ENCODE data around the gene SKI. TPM values are rescaled to one million over a fixed set of nuclear protein-coding genes. Genes with fewer than 3 reads are reported as not detected.

Gene SKI
- total and polyA plus RNA-seq, 2 of the 8 experiments (the other 6 are each of a cell fraction or from before 2014, with no cell fraction given) = 8.3 to 87.6 TPM

DNA sequence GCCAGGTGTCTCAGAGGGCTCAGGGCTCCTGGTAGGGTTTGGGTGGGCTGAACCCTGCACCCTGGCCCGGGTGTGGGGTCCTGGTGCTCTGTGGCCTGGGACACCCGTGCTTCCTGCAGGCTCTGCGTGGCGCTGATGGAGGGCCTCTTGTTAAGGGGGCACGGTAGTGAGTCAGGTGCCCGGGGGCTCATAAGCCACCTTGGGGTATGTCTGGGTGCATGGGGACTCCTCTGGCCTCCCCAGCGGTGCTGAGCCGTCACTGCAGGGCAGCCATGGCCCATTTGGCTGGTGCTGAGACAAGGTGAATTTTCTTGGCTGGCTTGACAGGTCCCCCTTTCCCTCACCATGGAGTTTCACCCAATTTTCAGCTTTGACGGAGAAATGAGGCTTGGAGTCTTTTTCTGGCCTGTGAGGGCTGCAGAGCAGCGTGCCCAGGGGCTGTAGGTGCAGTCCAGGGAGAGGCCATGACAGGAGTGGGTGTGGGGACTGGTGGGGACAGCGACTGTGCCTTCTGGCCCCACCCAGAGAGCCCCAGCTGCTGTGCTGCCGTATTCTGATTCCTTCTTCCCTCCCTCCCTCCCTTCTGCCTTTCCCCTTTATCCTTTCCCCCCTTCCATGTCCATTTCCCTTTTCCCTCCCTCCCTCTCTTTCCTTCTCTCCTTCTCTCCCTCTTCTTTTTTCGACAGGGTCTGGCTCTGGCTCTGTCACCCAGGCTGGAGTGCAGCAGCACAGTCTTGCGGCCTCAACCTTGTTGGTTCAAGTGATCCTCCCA, 40.4 kb downstream of the SKI start:
- H3K79me1 ChIP-seq (ENCODE audit: low read depth, low read length) = peaks cover 28% of the 10 kb centered on the region
- no peak overlapping the region for H3K18ac ChIP-seq (ENCODE audit: extremely low read depth, low read length)
- H3K4me3 ChIP-seq (ENCODE audit: extremely low read depth in 1 of 4, insufficient read depth in 2 of 4, low read depth in 3 of 4, low read length in 4 of 4) = no peak overlapping the region
- H3K4me1 ChIP-seq (replicated peaks in 1 of 4; ENCODE audit: control insufficient read depth in 3 of 4, insufficient read depth in 4 of 4, low read length in 3 of 4) = peaks cover 0 to 27% (median 17%) of the 10 kb centered on the region in 4 experiments; a peak in 5 of 7 replicates
- peaks cover 31 to 59% of the 10 kb centered on the region in 2 experiments for H4K20me1 ChIP-seq (replicated peaks in 1 of 2; ENCODE audit: control insufficient read depth in 1 of 2, insufficient read depth in 2 of 2, low read length in 2 of 2)
- H3K23ac ChIP-seq (ENCODE audit: insufficient read length) = no peak overlapping the region
- H4K5ac ChIP-seq (ENCODE audit: insufficient read length, low read depth, low read length) = no peak overlapping the region
- H3K14ac ChIP-seq (ENCODE audit: insufficient read length) = no peak overlapping the region
- ChIA-PET POLR2A (ENCODE audit: partially characterized antibody) (interaction anchor here (1.6 kb wide), 1 partner anchor 23 kb away, joined by 3 read pairs; no protein-coding TSS in a partner anchor), CTCF (ENCODE audit: partially characterized antibody) (interaction anchor here (1.8 to 2.2 kb wide), 2 partner anchors 9 to 40 kb away, joined by 5 read pairs; no protein-coding TSS in a partner anchor)
- FAIRE-seq (no peak), DNase-seq (ENCODE audit: low read depth in 1 of 2, low spot score in 2 of 2) (no peak)
- no peak overlapping the region for H3K27ac ChIP-seq (ENCODE audit: low read depth, low read length)
- H4K91ac ChIP-seq (replicated peaks; ENCODE audit: insufficient read length, low read length) = no peak overlapping the region
- no peak overlapping the region for H2AK5ac ChIP-seq (ENCODE audit: low read depth, low read length)
- H3K36me3 ChIP-seq (ENCODE audit: control insufficient read depth in 2 of 4, insufficient read depth in 4 of 4, low read length in 3 of 4) = no peaks in the 10 kb centered on the region
- no peaks in the 10 kb centered on the region for H3K9me3 ChIP-seq (ENCODE audit: insufficient read depth in 2 of 2, low read depth in 1 of 2, low read length in 1 of 2)
- peak overlapping the region; percentile 57; the same call in 1 of the 2 replicates for H4K8ac ChIP-seq (ENCODE audit: extremely low read depth, insufficient read depth, low read length)
- no peak overlapping the region for H3K56ac ChIP-seq (replicated peaks; ENCODE audit: insufficient read length, low read depth, low read length)
- H3K4ac ChIP-seq (replicated peaks; ENCODE audit: insufficient read length, low read depth, low read length) = no peak overlapping the region
- no peak overlapping the region for H2BK120ac ChIP-seq (replicated peaks; ENCODE audit: low read depth, low read length)
- H2BK15ac ChIP-seq (ENCODE audit: low read length) = no peak overlapping the region
- H2AFZ ChIP-seq (ENCODE audit: low read length) = no peak overlapping the region
- no peak overlapping the region for H3K9ac ChIP-seq (replicated peaks in 1 of 4; ENCODE audit: extremely low read depth in 1 of 4, low read depth in 3 of 4, low read length in 3 of 4)
- no peak overlapping the region for H2BK12ac ChIP-seq (ENCODE audit: low read depth, low read length)
- H2BK20ac ChIP-seq (ENCODE audit: low read length) = no peak overlapping the region
- H3K27me3 ChIP-seq (replicated peaks in 1 of 4; ENCODE audit: control insufficient read depth in 3 of 4, extremely low read depth in 1 of 4, insufficient read depth in 3 of 4, low read length in 3 of 4) = no peaks in the 10 kb centered on the region
- no peak overlapping the region for H3K4me2 ChIP-seq (ENCODE audit: insufficient read depth in 1 of 2, low read depth in 2 of 2, low read length in 2 of 2)
- peaks cover 43 to 99% of the 10 kb centered on the region in 2 experiments; a peak in 3 of 4 replicates for H3K79me2 ChIP-seq (ENCODE audit: control insufficient read depth in 1 of 2, insufficient read depth in 2 of 2, low read length in 2 of 2)
- WGBS, 2 experiments (ENCODE audit: extremely low coverage in 1 of 2, insufficient coverage in 1 of 2, insufficient read length in 1 of 2, insufficient replicate concordance in 2 of 2, low coverage in 1 of 2, low lambda C conversion rate in 2 of 2, missing lambda C conversion rate in 1 of 2) = 90% methylated on average over 14 of the region's 14 CpGs; no CpG with 5 or more reads in 1 of the 2 experiments
- H2BK5ac ChIP-seq (ENCODE audit: low read depth, low read length) = peak overlapping the region; percentile 63; the same call in 1 of the 2 replicates
- no peaks in the 10 kb centered on the region for H3K23me2 ChIP-seq (ENCODE audit: low read depth, low read length)
- TF ChIP-seq, protein P1, sequence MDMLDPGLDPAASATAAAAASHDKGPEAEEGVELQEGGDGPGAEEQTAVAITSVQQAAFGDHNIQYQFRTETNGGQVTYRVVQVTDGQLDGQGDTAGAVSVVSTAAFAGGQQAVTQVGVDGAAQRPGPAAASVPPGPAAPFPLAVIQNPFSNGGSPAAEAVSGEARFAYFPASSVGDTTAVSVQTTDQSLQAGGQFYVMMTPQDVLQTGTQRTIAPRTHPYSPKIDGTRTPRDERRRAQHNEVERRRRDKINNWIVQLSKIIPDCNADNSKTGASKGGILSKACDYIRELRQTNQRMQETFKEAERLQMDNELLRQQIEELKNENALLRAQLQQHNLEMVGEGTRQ (IDR thresholded peaks at IDR 0.05; ENCODE audit: low read length) = no peak
- no peak for TF ChIP-seq RBBP5 (IDR thresholded peaks at IDR 0.05; ENCODE audit: borderline replicate concordance, low read depth, low read length)
- TF ChIP-seq KDM5A (IDR thresholded peaks at IDR 0.05; ENCODE audit: low read length) = no peak
- TF ChIP-seq NRF1 (IDR thresholded peaks at IDR 0.05; ENCODE audit: low read depth, low read length) = no peak
- TF ChIP-seq CHD2 (IDR thresholded peaks at IDR 0.05; ENCODE audit: low read length) = no peak
- no peak for TF ChIP-seq SRF (IDR thresholded peaks at IDR 0.05; ENCODE audit: low read depth, low read length)
- no peak for TF ChIP-seq BACH1 (IDR thresholded peaks at IDR 0.05; ENCODE audit: low read length)
- TF ChIP-seq SIN3A (conservative IDR thresholded peaks at IDR 0.05 in 1 of 2, IDR thresholded peaks at IDR 0.05 in 1 of 2; ENCODE audit: low read depth in 1 of 2, low read length in 2 of 2) = no peak
- TF ChIP-seq ZNF274 (IDR thresholded peaks at IDR 0.05; ENCODE audit: borderline replicate concordance, extremely low read depth, low read length) = no peak

Data from H1 (cell line).